HG02885 (cell line): ENCODE data around the gene PRSS56.
"Not testable (repeated sequence)": the region's sequence is repeated elsewhere in the genome, so short reads cannot be mapped to it uniquely, and the experiment has no call there.

Experiments used
- ATAC-seq: cut with Tn5 transposase; IDR thresholded peaks from one replicate; pipeline ENCODE4 v1.9.1; 2021; ENCODE audit warnings: mild to moderate bottlenecking; ENCODE audit not compliant: unreplicated experiment, poor library complexity

Gene PRSS56

DNA sequence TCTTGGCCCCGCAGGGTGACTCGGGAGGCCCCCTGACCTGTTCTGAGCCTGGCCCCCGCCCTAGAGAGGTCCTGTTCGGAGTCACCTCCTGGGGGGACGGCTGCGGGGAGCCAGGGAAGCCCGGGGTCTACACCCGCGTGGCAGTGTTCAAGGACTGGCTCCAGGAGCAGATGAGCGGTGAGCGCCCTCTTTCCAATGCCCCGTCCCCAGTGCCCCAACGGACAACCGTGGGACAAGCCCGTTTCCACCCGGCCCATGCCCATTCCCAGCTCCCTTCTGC, 3.2 kb downstream of the PRSS56 start:
- ATAC-seq, result no peak

DNA sequence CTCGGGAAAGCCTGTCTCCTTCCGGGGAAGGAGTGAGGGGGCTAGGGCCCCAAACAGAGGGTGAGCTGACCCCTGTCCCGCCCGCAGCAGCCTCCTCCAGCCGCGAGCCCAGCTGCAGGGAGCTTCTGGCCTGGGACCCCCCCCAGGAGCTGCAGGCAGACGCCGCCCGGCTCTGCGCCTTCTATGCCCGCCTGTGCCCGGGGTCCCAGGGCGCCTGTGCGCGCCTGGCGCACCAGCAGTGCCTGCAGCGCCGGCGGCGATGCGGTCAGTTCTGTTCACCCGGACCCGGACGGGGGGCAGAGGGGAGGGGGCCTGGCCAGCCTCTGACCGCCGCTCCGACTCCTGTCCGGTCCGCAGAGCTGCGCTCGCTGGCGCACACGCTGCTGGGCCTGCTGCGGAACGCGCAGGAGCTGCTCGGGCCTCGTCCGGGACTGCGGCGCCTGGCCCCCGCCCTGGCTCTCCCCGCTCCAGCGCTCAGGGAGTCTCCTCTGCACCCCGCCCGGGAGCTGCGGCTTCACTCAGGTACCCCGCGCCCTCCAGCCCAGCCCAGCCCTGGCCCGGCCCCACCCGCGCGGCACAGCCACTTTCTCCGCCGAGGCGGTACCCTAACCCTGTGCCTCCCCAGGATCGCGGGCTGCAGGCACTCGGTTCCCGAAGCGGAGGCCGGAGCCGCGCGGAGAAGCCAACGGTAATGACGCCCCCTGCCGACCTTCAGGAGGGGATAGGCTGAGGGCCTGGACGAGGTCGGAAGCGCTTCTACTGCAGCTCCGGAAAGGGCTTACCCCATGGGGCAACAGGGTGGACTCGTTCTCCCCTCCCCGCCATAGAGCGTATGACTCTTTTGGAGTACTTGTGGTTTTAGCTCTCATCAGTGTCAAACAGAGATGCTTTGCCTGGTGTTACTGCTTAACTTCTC, 3.8 kb downstream of the PRSS56 start:
- no peak for ATAC-seq

GRCh38 chr2:232524771-232525170, 4.6 kb downstream of the PRSS56 start:
- no peak for ATAC-seq

GRCh38 chr2:232525199-232525598, 5.0 kb downstream of the PRSS56 start:
- no peak for ATAC-seq

DNA sequence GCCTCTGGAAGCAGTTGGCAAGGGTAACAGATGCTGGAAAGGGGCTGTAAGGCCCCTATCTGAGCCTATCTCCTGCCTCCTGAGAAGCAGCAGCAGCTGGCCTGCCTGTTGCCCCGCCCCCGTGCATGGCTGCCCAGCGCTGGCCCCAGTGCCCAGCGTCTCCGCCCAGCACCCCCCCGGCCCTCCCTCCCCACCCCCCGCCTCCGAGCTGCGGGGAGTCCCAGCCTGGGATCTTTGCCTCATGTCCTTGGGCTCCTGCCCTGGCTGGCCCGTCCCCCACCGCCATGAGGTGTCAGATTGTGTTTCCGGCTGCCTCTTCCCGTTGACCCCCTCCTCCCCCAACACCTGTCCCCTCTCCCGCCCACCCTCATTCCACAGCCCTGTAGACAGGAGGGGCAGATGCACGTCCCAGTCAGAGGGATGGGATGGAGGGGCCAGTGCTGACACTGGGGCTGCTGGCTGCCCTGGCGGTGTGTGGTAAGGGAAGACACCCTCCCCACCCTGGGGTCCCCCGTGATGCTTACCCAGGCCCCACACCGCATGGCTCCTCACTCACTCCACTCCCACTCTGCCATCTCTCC, 5.7 kb downstream of the PRSS56 start, which contains the start of gene CHRND:
Gene CHRND, plus strand, starts transcription at position 370 of the 581 bp plus-strand sequence. Its CDS starts 56 bp downstream, at position 426.
- no peak for ATAC-seq

DNA sequence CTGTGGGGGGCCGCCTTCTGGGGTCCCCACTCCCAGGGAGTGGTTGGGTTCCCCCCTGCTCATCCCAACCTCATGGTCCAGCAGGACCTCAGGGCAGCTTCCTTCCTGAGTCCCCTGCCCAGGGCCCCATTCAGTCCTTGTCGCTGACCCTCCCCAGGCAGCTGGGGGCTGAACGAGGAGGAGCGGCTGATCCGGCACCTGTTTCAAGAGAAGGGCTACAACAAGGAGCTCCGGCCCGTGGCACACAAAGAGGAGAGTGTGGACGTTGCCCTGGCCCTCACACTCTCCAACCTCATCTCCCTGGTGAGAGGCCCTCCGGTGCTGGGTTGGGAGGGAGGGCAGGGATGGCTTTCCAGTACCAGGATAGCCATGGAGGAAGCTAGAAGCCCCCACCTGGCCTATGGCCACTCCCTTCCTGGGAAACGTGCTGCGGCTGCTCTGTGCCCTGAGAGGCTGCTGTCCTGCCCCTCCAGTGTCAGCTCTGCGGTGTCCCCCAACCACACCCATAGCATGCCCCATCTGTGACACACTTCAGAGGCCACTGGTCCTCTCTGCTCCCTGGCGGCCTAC, 6.3 kb downstream of the PRSS56 start:
- ATAC-seq, result no peak

DNA sequence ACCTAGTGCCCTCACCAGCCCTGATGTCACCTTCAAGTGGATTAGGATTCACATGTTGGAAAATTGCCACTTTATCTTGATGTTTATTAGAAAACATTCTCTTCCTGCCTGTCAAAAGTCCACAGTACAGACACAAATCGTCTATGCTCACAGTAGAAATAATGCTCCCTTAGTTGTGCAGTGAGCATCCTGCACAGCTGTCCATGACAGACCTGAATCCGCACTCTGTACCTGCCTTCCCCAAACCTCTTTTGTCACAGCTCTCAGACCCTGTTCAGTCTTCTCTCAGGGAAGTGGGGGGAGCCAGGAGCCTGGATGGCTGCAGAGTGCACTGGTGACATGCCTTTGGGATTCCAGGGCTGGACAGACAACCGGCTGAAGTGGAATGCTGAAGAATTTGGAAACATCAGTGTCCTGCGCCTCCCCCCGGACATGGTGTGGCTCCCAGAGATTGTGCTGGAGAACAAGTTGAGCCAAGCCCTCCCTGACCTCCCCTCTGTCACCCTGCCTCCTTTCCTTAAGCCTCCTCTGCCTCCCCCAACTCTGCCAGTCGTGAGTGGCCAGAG, 7.8 kb downstream of the PRSS56 start:
- no peak for ATAC-seq

DNA sequence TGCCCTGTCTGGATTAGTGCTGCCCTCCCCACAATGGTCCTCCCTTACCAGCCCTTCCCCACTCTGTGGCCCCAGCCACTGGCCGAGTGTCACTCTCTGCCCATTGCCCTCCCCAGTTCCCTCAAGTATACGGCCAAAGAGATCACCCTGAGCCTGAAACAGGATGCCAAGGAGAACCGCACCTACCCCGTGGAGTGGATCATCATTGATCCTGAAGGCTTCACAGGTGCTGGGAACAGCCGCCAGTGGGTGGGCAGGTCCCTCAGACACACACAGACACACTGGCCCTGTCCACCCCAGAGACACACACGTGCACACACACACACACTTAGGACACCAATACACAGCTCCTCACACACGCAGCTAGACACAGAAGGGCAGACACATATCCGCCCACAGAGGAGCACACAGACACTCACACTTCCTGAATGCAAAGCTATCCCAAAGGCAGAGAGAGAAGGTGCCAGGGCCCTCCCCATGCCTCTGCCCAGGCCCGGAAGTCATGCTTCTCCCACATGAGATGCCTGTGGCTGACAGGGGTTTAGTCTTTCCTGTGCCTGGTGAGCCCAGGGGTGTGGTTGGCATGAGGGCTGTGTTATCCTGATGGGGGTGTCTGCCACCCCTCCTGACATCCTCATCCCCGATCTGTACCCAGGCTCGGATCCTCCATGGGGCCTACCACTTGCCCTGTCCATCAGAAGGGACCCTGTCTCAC, 8.7 kb downstream of the PRSS56 start:
- ATAC-seq, result no peak

GRCh38 chr2:232529806-232530547, 9.8 kb downstream of the PRSS56 start:
- ATAC-seq, result no peak

- no peak for ATAC-seq
These were observed 10.6 kb downstream of the PRSS56 start for GRCh38 chr2:232530626-232531260.

DNA sequence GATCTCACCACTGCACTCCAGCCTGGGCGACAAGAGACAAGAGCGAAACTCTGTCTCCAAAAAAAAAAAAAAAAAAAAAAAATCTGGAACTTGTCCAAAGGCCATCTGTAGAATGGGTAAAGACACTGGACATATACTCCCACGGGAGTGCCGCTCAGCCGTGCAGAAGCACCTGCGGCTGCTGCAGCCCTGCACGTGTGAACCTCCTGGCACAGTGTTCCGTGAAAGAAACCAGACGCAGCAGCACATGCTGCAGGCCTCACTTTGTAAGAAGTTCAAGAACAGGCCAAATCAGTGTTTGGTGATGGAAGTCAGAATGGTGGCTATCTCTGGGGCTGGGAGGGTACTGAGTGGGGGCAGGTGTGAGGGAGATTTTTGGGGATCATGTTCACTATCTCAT, 12.2 kb downstream of the PRSS56 start:
- no peak for ATAC-seq

DNA sequence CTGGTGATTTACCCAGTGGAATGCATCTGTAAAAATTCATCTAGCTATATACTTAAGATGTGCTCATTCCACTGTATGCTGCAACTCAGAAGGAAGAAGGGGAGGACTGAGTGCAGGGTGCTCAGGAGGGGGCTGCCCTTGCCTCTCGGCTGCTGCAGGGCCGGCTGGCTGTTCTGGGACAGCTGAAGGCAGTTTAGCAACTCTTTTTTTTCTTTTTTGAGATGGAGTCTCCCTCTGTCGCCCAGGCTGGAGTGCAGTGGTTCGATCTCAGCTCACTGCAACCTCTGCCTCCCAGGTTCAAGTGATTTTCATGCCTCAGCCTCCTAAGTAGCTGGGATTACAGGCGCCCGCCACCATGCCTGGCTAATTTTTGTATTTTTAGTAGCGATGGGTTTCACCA, 12.6 kb downstream of the PRSS56 start:
- ATAC-seq, result not testable (repeated sequence)

DNA sequence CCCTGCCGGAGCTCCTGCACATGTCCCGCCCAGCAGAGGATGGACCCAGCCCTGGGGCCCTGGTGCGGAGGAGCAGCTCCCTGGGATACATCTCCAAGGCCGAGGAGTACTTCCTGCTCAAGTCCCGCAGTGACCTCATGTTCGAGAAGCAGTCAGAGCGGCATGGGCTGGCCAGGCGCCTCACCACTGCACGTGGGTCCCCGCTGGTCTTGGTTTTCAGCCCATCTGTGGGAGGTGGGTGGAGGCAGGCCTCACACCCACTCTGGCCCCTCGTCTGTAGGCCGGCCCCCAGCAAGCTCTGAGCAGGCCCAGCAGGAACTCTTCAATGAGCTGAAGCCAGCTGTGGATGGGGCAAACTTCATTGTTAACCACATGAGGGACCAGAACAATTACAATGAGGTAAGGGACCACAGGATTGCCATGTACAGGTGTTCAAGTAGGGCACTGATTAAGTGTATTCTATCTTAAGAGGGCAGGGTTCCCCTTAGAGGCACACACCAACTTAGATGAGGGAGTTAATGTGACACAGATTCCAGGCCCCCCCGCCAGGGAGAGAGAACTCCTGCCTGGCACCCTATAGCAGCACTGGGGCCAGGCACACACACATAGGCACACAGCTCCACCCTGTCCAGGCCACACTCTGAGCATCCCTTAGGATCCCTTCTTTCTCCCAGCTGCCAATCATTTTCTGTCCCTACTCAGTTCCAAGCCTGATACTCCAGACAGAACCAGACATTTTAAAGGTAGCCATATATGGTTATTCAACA, 13.9 kb downstream of the PRSS56 start:
- no peak for ATAC-seq

- ATAC-seq, result no peak
These were observed 14.9 kb downstream of the PRSS56 start for GRCh38 chr2:232534940-232535651.

DNA sequence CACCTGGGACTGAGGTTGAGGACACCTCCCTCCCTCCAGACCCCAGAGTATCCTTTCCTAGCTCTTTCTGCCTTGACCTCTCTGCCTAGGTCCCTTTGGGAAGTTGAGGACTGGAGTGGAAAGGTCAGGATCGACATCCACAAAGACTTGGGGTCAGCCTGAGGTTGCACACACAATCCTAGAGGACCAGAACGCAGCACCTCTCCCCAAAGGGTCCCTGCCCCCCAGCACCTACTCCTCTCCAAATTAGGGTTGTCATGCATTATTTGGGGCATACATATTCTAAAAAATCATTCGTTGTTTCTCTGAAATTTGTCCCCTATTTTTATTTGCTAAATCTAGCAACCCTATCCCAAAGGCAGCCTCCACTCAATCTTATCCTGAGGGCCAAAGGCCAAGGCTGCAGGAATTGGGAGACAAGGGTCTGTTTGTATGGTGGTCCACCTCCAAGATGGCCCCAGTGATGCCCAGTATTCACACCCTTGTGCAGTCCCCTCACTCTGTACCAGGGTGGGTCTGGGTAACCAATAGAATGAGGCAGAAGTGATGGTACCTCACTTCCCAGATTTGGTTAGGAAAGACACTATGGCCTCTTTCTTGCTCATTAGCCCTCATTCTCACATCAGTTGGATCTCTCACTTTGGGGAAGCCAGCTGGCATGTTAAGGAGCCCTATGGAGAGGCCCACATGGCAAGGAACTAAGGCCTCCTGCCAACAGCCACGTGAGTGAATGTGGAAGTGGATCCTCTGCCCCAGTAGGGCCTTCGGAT, 15.8 kb downstream of the PRSS56 start:
- ATAC-seq, result no peak

DNA sequence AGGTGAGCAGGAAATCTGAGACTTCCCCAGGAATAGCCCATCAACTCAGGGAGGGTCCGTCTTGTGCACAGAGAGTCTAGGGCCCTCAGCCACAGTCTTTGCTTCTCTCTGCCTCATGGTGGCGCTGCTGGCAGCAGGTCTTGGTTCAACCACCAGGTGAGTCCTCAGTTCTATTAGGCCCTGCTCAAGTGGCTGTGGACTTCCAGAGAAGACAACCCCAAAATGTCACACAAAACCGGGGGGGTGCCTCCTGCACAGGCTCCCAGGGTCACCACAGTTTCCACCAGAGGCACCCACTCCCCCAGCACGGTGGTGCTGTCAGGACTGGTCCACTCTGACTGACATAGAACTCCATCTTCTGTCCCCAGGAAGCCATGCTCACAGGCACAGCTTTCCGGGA, 16.9 kb downstream of the PRSS56 start:
- no peak for ATAC-seq

GRCh38 chr2:232537499-232537898, 17.3 kb downstream of the PRSS56 start:
- ATAC-seq, result no peak
